OCI-LY3 (cell line): ENCODE measurements around the gene TP53I11.
A peak's percentile ranks its signal among the peaks of the same experiment; 100 is the strongest.

Source experiments
- H2AFZ ChIP-seq: fragments of 200-600, 300-600 bp; shearing (Covaris generic); 2 replicates; pipeline ENCODE4 v1.6.0; 2014; ENCODE audit warnings: antibody characterized with exemption, low read depth, low read length
- H3K27ac ChIP-seq: fragments of 200-600, 300-600 bp; sonication (generic); 2 replicates; pipeline ENCODE4 v1.5.1; 2014; ENCODE audit warnings: mild to moderate bottlenecking, low read length, moderate library complexity, mixed read lengths
- H3K27me3 ChIP-seq: fragments of 200-600, 300-600 bp; sonication (generic); 2 replicates; pipeline ENCODE4 v1.6.1; 2014; ENCODE audit warnings: low read depth, low read length, mixed read lengths
- H3K36me3 ChIP-seq: fragments of 200-600, 300-600 bp; sonication (generic); replicated peaks from 2 replicates; pipeline ENCODE3; 2014; ENCODE audit warnings: low read depth, low read length, mixed read lengths
- H3K4me1 ChIP-seq: fragments of 300-600, 200-600 bp; sonication (generic); 2 replicates; pipeline ENCODE4 v1.6.1; 2014; ENCODE audit warnings: low read length, mixed read lengths
- H3K4me2 ChIP-seq: fragments of 200-600, 300-600 bp; sonication (generic); 2 replicates; pipeline ENCODE4 v1.6.1; 2014; ENCODE audit warnings: low read length, mixed read lengths
- H3K4me3 ChIP-seq: fragments of 300-600, 200-600 bp; sonication (generic); 2 replicates; pipeline ENCODE4 v1.5.1; 2014; ENCODE audit warnings: antibody characterized with exemption, mild to moderate bottlenecking, low read length, moderate library complexity
- H3K79me2 ChIP-seq: fragments of 300-600, 200-600 bp; shearing (Covaris generic); 2 replicates; pipeline ENCODE4 v1.6.1; 2014; ENCODE audit warnings: mild to moderate bottlenecking, low read length, mixed read lengths
- H3K9ac ChIP-seq: fragments of 300-600, 200-600 bp; shearing (Covaris generic); 2 replicates; pipeline ENCODE4 v1.6.0; 2014; ENCODE audit warnings: mild to moderate bottlenecking, low read length, moderate library complexity
- H3K9me3 ChIP-seq: fragments of 200-600, 300-600 bp; shearing (Covaris generic); 2 replicates; pipeline ENCODE4 v1.6.1; 2014; ENCODE audit warnings: low read length, mixed read lengths; ENCODE audit not compliant: insufficient read depth
- H4K20me1 ChIP-seq: fragments of 200-600, 300-600 bp; sonication (generic); 2 replicates; pipeline ENCODE4 v1.6.1; 2016; ENCODE audit warnings: low read length, mixed read lengths; ENCODE audit not compliant: insufficient read depth
- CTCF ChIP-seq: fragments of 200-600, 300-600 bp; sonication (generic); IDR thresholded peaks from 2 replicates; pipeline ENCODE4 v1.5.1; 2014; ENCODE audit warnings: antibody characterized with exemption, low read length, low read depth
- EZH2phosphoT487 ChIP-seq: fragments of 200-600 bp; shearing (Covaris generic); IDR thresholded peaks from 2 replicates; pipeline ENCODE4 v1.6.1; 2018; ENCODE audit warnings: antibody characterized with exemption, mixed run types, low read depth

Gene TP53I11

DNA sequence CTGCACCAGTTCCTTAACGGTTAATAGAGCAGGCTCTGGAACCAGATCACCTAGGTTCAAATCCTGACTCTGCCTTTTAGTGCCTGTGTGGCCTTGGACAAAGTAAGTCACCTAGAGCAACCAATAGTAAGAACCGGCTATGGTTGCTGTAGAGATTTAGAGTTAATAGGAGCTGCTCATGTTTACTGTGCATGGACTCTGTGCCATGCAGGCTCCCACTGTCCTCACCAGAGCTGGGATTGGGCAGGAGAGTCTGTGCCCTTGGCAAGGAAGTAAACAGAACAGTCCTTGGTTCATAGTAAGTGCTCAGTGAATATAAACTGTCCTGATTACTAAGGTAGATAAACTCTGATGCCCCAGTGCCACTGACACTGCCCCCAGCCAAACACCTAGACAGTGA is 1.4 kb upstream of the TP53I11 start:
- no peaks in the 10 kb centered on the region for H3K27me3 ChIP-seq
- H3K9me3 ChIP-seq = no peaks in the 10 kb centered on the region
- 0 out of 2 replicates have a peak overlapping the region, but pooled peaks have one; percentile 3 for H3K27ac ChIP-seq
- peaks cover 21% of the 10 kb centered on the region for H4K20me1 ChIP-seq
- H3K4me3 ChIP-seq = no peak overlapping the region
- peak overlapping the region; percentile 12; the same call in 1 of the 2 replicates for H3K4me2 ChIP-seq
- H3K36me3 ChIP-seq = peaks cover 4% of the 10 kb centered on the region
- TF ChIP-seq EZH2phosphoT487 = no peak
- TF ChIP-seq CTCF = no peak
- H2AFZ ChIP-seq = no peak overlapping the region
- no peak overlapping the region for H3K9ac ChIP-seq
- peaks cover 34% of the 10 kb centered on the region for H3K79me2 ChIP-seq
- H3K4me1 ChIP-seq = peaks cover 45% of the 10 kb centered on the region

- H4K20me1 ChIP-seq = peaks cover 38% of the 10 kb centered on the region
- no peak overlapping the region for H2AFZ ChIP-seq
- no peaks in the 10 kb centered on the region for H3K27me3 ChIP-seq
- peaks cover 10% of the 10 kb centered on the region for H3K36me3 ChIP-seq
- peaks cover 49% of the 10 kb centered on the region for H3K79me2 ChIP-seq
- H3K4me3 ChIP-seq = peak overlapping the region; percentile 100
- TF ChIP-seq EZH2phosphoT487 = no peak
- TF ChIP-seq CTCF = no peak
- H3K4me1 ChIP-seq = peaks cover 50% of the 10 kb centered on the region
- H3K9me3 ChIP-seq = no peaks in the 10 kb centered on the region
- H3K9ac ChIP-seq = peak overlapping the region; percentile 100
- peak overlapping the region; percentile 82 for H3K4me2 ChIP-seq
- H3K27ac ChIP-seq = peak overlapping the region; percentile 79
Observed at GRCh38 chr11:44950031-44950624, 555 bp downstream of the TP53I11 start.

DNA sequence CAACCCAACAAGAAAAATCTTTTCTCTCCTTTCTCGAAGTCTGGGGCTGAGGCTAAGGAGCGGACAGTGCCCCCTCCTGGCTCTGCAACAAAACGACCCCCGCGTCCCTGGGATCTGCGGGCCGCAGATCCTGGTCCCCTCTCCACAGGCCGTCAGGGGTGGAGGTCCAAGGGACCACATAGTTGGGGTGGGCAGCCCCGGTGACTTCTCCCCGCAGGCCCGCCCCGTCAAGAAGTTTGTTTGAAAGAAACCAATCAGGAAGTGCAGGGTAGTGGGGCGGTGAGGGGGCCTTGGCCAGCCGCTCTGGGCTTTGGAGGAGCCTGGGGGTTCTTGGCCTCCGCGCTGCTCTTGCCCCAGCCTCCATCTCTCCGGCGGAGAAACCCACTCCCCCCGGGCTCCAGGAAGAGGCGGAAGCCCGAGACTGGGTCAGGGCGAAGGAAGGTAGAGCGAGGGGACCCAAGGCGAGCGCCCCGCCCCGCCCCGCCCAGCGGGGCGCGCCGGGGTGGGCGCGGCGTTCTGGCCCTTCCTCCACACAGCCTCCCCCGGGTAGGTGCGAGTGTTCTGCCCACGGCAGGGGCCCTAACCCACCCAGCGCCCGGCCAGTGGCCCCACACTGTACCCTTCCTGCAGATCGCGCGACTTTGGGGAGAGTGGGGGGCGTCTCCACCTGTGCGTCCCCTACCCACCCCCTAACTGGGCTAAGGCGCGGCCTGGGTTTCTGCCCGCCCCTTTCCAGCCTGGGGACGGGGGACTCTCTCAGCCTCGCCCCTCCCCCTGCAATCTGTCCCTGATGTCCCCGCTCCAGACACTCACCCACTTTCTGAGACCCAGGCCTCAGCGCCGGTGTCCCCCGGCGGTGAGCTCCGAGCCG is 1.3 kb downstream of the TP53I11 start:
- Histone ChIP-seq H3K79me2 (peaks cover 56% of the 10 kb centered on the region), H3K27ac (peak overlapping the region; percentile 79), H3K4me1 (peaks cover 50% of the 10 kb centered on the region), H3K9me3 (no peaks in the 10 kb centered on the region), H3K9ac (peak overlapping the region; percentile 100), H2AFZ (no peak overlapping the region), H3K4me2 (peak overlapping the region; percentile 82), H4K20me1 (peaks cover 45% of the 10 kb centered on the region), H3K27me3 (no peaks in the 10 kb centered on the region), H3K4me3 (peak overlapping the region; percentile 100), H3K36me3 (peaks cover 13% of the 10 kb centered on the region)
- TF ChIP-seq EZH2phosphoT487 (no peak), CTCF (peak; percentile 74)

GRCh38 chr11:44948155-44948554 is 2.5 kb downstream of the TP53I11 start:
- Histone ChIP-seq H4K20me1 (peaks cover 45% of the 10 kb centered on the region), H3K27ac (no peak overlapping the region), H3K27me3 (no peaks in the 10 kb centered on the region), H3K9me3 (no peaks in the 10 kb centered on the region), H3K79me2 (peaks cover 67% of the 10 kb centered on the region), H3K4me3 (no peak overlapping the region), H3K36me3 (peaks cover 15% of the 10 kb centered on the region), H2AFZ (no peak overlapping the region), H3K4me1 (peaks cover 61% of the 10 kb centered on the region), H3K4me2 (peak overlapping the region; percentile 82; the same call in 1 of the 2 replicates), H3K9ac (no peak overlapping the region)
- TF ChIP-seq EZH2phosphoT487 (no peak), CTCF (no peak)
